Activated T-helper 9 cell treated with anti-CD3 and anti-CD28 coated beads, Interleukin-2, amount 50 U/mL, for 16 hours (primary cell): ENCODE measurements around the gene ACTL9.
"Not testable (repeated sequence)": the region's sequence is repeated elsewhere in the genome, so short reads cannot be mapped to it uniquely, and the experiment has no call there.

Source experiments
- DNase-seq: peaks from one replicate; pipeline ENCODE4 v3.0.0-alpha.2; 2020; ENCODE audit warnings: low read depth

The ACTL9 gene

DNA sequence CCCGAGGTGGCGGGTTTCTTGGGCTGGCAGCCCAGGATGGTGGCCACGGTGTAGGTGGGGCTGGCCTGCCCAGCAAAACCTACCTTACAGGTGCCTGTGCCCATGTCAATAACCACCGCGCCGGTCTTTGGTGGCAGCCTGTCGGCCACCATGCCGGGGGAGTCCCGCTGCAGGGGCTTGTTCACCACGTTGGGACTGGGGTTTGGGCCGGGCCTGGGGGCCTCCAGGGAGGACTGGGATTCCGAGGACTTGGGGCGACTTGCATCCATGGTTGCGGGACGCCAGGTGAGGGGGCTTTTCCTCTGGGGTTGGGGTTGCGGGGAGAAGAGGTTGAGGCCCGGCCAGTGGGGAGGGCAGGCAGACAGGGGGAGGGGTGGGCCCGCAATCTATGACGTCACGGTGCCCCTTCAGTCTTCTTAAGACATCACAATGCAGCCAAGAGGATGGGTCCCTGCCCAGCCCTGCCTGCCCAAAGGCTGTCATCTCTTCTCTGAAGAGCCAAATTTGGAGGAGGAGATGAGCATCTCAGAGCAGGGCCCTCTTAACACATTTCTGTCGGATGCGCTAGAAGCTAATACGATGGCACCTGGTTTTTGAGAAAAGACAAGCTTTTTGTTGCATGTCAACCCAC, at the start of gene ACTL9:
Gene ACTL9, minus strand, starts transcription at position 363 of the 631 bp plus-strand sequence. Its CDS starts 94 bp downstream, at position 269.
- DNase-seq = no peak

DNA sequence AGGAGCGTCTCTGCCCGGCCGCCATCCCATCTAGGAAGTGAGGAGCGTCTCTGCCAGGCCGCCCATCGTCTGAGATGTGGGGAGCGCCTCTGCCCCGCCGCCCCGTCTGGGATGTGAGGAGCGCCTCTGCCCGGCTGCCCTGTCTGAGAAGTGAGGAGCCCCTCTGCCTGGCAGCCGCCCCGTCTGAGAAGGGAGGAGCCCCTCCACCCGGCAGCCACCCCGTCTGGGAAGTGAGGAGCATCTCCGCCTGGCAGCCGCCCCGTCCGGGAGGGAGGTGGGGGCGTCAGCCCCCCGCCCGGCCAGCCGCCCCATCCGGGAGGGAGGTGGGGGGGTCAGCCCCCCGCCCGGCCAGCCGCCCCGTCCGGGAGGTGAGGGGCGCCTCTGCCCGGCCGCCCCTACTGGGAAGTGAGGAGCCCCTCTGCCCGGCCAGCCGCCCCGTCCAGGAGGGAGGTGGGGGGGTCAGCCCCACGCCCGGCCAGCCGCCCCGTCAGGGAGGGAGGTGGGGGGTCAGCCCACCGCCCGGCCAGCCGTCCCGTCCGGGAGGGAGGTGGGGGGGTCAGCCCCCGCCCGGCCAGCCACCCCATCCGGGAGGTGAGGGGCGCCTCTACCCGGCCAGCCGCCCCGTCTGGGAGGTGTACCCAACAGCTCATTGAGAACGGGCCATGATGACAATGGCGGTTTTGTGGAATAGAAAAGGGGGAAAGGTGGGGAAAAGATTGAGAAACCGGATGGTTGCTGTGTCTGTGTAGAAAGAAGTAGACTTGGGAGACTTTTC, 40.9 kb upstream of the ACTL9 start:
- DNase-seq = not testable (repeated sequence)

DNA sequence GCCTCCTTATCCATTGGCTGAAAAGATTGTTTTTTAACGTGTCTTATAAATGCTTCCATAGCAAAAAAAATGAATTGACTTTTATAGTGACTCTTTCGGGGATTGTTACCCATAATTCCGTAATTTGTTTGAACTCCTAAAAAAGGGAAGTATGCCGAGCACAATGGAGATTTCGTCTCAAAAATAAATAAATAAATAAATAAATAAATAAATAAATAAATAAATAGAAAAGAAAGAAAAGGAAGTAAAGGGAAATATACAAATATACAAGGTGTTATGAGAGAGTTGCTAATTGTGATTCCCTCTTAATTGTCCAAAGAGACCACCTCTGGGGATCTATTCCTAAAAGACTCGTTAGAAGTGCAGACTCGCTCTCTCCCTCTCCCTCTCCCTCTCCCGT, 39.8 kb upstream of the ACTL9 start:
- no peak for DNase-seq

DNA sequence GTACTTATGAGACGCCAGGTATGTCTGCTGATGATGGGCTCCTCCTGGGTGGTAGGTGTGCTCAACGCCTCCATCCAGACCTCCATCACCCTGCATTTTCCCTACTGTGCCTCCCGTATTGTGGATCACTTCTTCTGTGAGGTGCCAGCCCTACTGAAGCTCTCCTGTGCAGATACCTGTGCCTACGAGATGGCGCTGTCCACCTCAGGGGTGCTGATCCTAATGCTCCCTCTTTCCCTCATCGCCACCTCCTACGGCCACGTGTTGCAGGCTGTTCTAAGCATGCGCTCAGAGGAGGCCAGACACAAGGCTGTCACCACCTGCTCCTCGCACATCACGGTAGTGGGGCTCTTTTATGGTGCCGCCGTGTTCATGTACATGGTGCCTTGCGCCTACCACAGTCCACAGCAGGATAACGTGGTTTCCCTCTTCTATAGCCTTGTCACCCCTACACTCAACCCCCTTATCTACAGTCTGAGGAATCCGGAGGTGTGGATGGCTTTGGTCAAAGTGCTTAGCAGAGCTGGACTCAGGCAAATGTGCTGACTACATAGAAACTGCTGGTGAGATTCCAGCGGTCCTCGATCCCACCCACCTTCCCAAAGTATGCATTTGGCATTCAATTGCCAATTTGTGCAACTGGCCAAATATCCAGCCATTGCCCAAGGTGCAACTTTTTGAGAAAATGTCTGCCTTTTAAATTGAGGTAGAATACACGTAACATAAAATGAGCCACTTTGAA, 33.0 kb upstream of the ACTL9 start:
- no peak for DNase-seq

GRCh38 chr19:8724276-8724675, 25.7 kb upstream of the ACTL9 start:
- DNase-seq = no peak

GRCh38 chr19:8722032-8722431, 23.4 kb upstream of the ACTL9 start:
- no peak for DNase-seq

DNA sequence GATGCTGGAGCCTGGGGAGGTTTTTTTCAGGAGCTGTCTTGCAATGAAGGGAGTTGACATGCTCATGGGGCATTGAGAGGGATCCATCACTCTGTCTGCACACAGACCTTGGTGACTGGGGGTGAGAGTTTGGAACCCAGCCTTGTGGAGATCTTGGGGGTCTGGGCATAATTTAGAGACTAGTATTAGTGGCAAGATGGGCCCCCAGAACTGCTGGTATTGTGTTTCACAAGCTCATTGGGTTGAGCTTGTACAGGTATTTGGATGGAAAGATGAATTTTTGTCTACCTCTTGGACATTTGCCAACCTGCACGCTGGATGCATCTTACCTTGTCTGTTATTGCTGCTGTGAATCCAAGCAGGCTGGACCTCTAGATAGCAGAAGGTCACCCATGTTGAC, 22.7 kb upstream of the ACTL9 start, which contains the start of gene OR2Z1:
Gene OR2Z1, plus strand, starts transcription at position 301 of the 400 bp plus-strand sequence. CDS start 9,395 bp downstream, outside the sequence.
- DNase-seq = no peak

DNA sequence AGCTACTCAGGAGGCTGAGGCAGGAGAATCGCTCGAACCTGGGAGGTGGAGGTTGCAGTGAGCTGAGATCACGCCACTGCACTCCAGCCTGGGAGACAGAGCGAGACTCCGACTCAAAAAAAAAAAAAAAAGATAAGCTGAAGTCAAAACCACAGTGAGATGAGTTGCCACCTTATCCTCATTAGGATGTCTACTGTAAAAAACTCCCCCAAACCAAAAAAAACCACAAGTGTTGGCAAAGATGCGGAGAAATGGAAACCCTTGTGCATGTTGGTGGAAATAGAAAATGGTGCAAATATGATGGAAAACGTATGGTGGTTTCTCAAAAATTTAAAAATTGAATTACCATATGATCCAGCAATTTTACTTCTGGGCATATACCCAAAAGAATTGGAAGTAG, 11.7 kb upstream of the ACTL9 start:
- not testable (repeated sequence) for DNase-seq

- no peak for DNase-seq
Measured at GRCh38 chr19:8705742-8706141, 7.1 kb upstream of the ACTL9 start.

DNA sequence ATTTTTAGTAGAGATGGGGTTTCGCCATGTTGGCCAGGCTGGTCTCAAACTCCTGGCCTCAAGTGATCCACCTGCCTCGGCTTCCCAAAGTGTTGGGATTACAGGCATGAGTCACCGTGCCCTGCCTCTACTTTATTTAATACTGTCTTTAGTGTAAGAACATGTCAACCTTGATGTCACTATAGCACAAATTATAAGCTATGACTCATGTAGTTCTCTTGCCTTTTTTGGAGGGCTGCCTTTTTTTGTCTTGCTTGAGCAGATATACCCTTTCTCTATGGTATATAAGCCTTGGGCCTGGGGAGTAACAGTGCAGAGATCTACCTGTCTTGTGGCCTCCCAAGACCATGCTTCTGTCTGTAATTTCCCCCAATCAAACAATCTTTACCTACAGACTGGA, 6.7 kb upstream of the ACTL9 start:
- DNase-seq = not testable (repeated sequence)

DNA sequence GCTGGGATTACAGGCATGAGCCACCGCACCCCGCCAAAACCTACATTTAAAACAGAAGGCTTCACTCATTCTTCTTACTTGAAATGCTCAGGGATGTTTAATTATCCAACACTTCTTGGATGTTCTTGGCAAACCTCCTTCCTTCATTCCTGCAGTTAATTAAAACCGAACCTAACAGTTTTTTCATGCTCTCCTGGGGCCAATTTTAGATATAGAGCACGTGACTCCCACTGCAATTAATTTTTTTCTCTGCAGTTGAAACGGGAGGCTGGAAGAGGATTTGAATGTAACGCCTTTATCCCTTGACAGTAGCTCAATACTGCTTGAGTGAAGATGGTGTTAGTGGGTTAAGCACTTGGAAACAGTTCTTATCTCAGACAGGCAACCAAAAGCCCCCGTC, 4.6 kb upstream of the ACTL9 start:
- DNase-seq = no peak

DNA sequence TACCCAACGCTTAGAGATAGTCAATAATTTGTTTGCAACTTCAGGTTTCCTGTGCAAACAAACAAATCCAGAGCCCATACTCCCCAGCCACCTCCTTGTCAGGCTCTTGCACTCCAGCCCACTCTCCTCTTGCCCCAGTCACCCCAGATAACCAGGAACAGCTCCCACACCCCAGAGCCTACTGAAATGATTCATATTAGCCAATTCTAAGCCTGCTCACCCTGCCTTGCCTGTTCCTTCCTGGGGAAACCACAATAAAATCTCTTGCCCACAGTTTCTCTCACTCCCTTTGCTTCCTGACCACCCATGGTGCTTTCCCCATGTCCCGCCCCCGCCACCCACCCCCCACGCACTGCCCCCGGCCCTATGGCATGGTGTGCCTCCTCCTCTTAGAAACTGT, 3.8 kb upstream of the ACTL9 start:
- peak; percentile 12 for DNase-seq

DNA sequence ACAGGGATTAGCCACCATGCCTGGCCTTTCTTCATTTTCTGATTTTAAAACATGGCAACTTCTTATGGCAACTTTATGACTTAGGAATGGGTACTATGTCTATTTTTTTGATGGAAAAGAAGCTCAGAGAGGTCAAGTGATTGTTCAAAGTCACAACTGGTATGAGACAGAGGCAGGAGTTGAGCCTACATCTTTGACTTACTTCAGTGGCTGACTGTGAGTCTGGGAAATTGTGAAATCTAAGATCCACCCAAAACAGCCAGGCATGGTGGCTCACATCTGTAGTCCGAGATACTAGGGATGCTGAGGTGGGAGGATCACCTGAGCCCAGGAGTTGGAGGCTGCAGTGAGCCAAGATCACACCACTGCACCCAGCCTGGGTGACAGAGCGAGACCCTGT, 2.4 kb upstream of the ACTL9 start:
- no peak for DNase-seq

DNA sequence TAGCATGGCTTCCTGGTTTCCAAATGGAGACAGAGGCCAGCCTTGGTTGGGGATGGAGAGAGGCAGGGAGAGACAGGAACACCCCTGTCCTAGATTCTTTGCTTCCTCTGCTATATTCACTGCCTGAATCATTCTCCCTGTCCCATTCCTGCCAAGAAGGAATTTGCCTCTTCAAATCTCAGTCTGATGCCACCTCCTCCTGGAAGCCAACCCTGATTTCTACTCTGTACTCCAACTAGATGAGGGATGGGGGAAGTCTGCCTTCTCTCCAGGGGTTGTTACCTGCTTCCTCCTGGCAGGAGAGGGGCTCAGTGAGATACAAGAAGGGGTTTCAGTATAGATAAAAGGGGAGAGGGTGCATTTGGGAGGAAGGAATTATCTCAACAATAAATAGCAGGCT, 1.3 kb upstream of the ACTL9 start:
- no peak for DNase-seq

GRCh38 chr19:8697671-8698432, 743 bp downstream of the ACTL9 start:
- DNase-seq = no peak

- no peak for DNase-seq
Measured at GRCh38 chr19:8696993-8697392, 1.6 kb downstream of the ACTL9 start.

- DNase-seq = no peak
Measured at GRCh38 chr19:8695911-8696310, 2.7 kb downstream of the ACTL9 start.

GRCh38 chr19:8695501-8695900, 3.1 kb downstream of the ACTL9 start:
- DNase-seq = no peak

- no peak for DNase-seq
Measured at GRCh38 chr19:8690753-8691539, 7.6 kb downstream of the ACTL9 start.

DNA sequence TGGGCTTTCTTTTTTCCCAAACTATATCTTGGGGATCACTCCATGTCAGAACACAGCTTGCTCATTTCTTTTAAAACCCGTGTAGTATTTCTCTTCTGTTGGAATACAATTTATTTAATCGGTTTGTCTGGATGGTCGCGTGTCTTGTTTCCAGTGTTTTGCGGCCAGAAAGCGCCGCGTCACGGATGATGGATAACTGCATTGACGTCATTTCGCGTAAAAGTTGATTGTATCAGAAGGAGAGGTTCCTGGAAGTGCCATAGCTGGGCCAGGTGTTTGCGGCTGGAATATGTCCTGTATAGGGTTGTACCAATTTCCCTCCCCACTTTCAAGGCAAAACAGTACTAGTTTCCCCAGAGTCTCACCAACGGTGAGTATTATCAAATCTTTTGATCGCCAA, 9.7 kb downstream of the ACTL9 start:
- DNase-seq = no peak

DNA sequence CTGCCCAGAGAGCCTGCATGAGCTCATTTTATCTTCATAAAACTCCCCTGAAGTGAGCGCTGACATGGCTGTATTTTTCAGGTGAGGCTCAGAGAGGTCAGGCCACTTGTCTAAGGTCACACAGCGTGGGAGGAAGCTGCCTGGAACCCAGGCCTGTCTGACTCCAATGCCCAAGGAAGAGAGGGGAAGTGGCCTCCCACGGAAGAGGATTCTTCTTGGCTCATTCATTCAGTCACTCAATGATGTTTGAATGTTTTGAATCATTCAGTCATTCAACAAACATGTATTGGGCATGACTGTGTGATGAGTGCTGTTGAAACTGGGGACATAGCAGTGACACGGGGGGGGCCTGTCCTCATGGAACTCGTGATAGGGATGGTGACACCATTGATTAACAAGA, 12.0 kb downstream of the ACTL9 start:
- no peak for DNase-seq
